Measurements from ENCODE around the gene TSTD1. TPM values are rescaled to one million over a fixed set of nuclear protein-coding genes. Genes with fewer than 3 reads are reported as not detected.
"Not testable (repeated sequence)": the region's sequence is repeated elsewhere in the genome, so short reads cannot be mapped to it uniquely, and the experiment has no call there.

Gene TSTD1
- polyA plus RNA-seq, 12 donors = 18.6 to 33.2 (median 23.2) TPM; not detected in 1

DNA sequence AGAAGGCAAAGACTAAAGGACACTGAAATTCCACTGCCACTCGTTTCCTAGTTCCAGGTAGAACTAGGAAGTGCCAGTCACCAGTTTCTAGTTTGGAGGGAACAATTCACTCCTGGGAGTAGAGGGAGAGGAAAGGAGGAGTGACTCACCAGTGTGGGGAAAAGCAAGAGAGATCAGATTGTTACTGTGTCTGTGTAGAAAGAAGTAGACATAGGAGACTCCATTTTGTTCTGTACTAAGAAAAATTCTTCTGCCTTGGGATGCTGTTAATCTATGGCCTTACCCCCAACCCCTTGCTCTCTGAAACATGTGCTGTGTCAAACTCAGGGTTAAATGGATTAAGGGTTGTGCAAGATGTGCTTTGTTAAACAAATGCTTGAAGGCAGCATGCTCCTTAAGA, 22.1 kb downstream of the TSTD1 start:
- not testable (repeated sequence) for DNase-seq

DNA sequence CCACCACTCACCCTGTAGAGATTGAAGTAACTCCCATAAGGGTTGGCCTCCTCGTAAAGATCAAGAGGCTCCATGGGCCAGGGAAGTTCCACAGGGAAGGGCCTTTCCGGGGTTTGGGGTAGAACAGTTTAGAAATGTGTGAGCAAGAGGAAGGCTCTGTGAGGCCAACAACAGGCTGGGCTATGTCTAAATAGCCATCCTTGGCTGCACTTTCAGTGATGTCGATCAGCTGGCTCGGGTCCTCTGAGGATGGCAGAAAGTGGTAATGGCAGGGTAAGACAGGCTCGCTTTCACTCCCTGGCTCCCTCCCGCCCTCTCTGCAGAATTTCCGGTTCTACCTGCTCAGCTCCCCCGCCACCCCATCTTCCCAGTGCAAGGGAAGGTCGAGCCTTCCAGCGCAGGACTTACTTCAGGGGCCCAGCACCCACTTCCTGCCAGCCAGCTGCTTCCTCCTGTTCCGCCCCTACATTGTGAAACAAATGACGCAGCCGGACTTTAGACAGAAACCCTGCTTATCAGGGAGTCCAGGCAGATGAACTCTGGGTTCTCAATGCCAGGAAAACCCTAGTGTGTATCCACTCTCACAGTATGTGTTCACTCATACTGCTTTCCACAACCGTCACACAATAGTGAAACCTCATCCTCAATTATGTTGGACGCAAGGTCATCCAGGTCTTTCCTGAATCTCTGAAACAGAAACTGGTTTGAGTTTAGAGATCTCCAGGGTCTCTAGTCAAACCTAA, 25.1 kb downstream of the TSTD1 start:
- peak; percentile 46 for DNase-seq

DNA sequence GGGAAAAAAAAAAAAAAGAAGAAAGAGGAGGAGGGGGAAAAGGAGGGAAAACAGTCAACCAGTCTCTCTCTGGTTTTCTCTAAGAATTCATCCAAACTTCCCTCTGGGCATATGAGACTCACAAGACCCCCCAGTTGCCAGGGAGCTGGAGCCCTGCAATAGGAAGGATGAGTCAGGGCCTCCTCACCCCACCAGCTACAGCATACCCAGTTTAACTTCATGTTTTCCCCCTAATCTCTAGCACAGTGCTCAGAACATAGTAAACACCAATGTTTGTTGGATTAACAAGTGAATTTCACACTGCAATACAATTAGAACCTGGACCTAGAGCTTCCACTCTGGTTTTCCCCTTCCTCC, 25.7 kb downstream of the TSTD1 start:
- no peak for DNase-seq

DNA sequence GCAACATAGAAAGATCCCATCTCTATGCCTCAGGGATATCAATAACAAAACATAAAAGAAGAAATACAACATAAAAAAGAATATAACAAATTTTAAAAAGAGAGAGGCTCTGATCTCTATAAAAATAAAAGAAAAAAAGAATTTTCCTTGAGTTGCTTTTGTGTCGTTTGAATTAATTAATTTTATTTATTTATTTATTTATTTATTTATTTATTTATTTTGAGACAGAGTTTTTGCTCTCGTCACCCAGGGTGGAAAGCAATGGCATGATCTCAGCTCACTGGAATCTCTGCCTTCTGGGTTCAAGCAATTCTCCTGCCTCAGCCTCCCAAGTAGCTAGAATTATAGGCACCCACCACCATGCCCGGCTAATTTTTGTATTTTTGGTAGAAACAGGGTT, 26.3 kb downstream of the TSTD1 start:
- DNase-seq = no peak

DNA sequence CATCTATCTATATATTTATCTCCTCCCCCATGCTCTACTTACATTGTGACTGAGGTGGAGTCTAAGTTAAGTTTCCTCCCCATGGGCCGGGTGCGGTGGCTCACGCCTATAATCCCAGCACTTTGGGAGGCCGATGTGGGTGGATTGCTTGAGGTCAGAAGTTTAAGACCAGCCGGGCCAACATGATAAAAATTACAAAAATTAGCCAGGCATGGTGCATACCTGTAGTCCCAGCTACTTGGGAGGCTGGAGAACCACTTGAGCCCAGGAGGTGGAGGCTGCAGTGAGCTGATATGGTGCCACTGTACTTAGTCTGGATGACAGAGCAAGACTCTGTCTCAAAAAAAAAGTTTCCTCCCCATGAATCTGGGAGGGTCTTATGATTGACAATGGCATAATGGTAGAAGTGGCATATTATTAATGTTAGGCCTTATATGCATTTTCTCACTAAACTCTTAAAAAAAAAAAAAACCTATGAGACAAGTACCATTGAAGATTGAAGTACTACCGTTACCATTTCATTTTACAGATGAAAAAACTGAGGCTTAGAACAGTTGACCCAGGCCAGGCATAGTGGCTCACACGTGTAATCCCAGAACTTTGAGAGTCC, 29.1 kb downstream of the TSTD1 start:
- DNase-seq = no peak

DNA sequence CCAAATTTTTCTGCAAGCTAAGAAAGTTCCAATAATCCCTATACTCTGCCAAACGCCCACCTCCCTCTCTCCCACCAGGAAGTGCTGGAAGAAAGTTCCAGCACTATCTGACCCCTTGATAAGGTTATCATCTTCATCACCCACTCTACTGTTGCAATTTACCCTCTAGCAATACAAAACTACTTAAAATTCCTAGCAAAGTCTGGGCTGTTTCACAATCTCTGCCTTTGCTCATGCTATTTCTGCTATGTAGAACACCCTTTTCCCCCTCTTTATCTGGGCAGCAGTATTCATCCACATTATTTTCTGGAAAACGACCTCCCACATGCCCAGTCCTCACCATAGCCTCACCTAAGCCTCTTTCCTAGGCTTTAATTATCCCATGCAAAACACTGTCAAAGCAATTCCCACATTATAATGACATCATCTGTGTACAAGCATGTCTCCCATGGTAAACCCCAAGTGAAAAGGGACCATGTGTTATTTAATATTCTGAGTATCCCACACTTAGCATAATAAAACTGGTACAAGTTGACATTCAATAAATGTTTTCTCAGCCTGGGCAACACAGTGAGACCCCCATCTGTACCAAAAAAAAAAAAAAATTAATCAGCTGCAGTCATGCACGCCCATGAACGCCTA, 29.8 kb downstream of the TSTD1 start:
- no peak for DNase-seq

DNA sequence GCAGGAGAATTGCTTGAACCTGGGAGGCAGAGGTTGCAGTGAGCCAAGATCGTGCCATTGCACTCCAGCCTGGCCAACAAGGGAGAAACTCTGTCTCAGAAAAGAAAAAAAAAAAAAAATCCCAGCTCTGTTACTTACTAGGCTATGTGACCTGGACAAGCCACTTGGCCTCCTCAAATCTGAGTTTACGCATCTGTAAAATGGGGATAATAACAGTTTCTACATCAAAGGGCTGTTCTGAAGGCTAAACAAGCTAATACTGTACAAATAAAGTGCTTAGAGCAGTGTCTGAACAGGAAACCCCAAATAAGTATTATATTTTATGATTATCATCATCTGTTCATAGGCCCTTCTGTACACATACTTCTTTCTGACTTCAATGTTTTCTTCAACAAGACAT, 31.4 kb downstream of the TSTD1 start:
- no peak for DNase-seq

DNA sequence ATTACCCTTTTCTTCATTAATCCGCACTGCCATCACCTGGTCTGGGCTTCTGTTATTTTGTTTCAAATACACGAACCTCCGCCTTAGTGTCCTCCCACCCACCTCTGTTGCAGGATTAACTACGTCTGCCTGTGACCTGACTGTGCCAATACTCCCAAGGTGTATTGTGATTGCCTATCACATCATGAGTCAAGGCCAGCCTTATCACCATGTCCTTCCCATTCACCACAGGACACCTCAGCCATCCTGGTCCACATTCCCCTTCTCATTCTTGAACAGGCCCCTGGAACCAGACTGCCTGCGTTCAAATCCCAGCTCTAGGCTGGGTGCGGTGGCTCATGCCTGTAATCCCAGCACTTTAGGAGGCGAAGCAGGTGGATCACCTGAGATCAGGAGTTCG, 32.2 kb downstream of the TSTD1 start:
- no peak for DNase-seq

DNA sequence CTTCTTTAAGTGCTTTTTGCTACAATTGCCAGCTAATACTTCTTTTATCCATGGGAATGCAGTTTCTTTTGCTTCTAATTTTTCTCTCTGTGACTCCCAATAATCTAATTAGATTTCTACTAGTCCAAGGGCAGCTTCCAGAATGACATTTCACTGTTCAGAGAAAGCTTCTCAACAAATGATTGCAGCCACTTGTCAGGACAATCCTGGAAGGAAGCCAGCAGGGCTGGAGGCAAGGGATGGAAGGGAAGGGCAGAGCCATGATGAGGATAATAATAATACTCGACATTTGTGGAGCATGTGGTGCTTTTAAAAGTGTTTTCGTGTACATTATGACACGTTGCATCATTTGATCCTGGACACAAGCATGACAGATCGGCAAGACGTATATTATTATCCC, 37.2 kb downstream of the TSTD1 start:
- DNase-seq = no peak

DNA sequence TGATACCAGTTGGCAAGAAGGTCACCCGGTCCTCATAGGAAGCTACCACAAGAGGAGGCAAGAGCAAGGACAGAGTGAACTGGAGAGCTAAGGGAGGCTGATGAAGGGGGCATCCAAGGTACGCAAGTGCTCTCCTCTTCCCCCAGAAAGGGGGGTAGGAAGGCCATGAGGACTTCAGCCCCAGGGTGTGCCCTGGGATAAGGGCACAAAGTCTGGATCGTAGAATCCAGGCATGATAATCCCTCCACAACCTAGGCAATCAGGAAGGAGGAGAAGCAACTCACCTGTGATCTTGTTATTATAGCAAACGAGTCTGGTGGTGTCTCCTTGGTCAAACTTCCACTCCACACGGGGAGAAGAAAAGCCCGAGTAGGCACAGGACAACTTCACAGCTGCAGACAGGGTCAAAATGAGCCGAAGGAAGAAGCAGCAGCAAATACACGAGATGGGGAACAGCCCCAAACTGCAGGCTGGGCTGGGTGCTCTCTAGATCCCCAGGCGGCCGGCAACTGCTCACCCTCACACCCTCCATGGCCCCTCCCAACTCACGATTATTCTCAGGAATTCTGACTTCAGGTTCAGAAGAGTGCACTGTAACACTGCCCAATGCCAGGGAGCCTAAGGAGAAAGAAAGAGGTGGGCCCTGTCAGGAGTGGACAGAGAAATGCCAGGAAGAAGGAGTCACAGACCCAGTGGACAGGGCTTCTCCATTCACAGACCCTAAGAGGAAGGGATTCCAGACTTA, 37.9 kb downstream of the TSTD1 start:
- no peak for DNase-seq

DNA sequence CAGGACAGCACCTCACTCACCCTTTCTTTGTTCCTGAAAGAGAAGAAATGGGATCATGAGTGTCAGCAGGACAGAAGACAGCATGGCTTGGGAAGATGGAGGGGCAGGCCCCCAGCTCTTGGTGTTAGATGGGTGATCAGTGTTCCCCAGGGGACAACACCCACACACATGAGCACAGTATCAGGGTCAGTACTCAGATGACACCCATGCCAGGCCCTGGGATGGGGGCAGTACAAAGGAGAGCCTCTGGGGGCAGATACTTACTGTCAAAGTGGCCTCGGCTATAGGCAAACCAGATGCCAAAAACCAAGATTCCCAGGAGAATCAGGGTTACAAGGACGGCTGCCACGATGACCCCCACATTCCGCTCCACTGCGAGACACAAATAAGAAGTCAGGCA, 39.4 kb downstream of the TSTD1 start:
- no peak for DNase-seq

DNA sequence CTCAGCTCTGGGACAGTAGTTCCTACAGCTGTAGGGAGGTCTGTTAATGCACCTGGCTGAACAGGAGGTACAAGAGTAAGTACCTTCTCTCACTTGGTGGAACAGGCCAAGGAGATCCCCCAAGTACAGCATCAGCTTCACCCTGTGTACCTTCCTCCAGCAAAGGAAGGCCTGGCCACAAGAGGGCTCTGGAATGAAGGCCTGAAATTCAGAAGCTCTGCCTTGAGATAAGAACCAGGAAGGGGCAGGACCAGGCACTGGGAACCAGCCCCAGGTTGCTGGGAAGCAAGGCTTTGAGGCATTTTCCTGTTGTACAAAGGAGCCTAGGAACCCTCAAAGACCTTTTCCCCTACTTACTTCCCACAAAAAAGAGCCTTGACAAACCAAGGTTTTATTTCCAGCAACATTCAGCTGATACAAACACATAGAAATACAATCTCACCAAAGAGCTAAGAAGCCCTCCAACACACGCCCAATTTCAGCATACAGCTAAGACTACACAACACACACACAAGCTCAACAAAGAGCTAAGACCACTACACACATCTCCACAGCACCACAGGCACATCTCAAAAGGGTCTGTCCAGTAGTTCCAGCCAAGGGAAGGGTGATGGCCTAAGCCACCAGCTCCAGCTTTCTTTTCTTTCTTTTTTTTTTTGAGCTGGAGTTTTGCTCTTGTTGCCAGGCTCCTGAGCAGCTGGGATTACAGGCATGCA, 41.3 kb downstream of the TSTD1 start:
- no peak for DNase-seq

DNA sequence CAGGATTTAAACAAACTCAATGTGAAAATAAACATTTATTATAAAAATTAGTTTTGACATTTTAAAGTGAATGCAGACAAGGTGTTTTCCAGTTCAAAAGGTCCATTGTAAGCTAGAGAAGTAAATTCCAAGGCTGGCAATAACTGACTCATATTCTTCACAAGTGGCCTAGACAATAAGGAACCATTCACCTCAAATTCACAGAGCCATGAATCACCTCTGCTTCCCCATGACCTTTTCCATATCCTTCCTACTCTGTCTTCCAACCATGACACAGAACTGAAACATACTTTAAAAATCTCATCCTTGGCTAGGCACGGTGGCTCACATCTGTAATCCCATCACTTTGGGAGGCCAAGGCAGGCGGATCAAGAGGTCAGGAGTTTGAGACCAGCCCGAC, 42.6 kb downstream of the TSTD1 start:
- DNase-seq = no peak

DNA sequence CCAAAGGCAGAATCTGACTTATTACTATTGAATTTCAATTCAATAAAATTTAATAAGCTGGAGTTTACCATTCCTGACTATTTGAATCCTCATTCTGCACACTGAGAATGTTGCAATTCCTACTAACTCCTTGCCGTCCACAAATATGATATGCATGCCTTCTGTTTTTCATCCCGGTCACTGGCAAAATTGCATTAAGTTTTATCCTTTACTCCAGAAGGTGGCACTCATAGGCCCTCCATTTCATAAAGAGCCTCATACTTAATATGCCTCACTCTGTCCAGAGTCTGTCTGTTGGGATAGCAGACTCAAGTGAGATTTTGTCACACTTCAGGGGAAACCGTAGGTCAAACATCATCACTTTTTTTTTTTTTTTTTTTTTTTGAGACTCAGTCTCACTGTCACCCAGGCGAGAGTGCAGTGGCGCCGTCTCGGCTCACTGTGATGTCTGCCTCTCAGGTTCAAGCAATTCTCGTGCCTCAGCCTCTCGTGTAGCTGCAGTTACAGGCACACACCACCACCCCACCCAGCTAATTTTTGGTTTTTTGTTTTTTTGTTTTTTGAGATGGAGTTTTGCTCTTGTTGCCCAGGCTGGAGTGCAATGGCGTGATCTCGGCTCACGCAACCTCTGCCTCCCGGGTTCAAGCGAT, 45.1 kb downstream of the TSTD1 start:
- peak; percentile 41 for DNase-seq

DNA sequence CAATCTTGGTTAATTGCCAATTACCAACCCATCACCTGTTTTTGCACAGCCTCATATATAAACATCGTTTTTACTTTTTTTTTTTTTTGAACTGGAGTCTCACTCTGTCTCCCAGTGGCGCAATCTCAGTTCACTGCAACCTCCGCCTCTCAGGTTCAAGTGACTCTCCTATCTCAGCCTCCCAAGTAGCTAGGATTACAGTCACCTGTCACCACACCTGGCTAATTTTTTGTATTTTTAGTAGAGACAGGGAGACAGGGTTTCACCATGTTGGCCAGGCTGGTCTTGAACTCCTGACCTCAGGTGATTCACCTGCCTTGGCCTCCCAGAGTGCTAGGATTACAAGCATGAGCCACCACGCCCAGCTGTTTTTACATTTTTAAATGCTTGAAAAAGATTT, 46.7 kb downstream of the TSTD1 start:
- DNase-seq = not testable (repeated sequence)

Other genes starting within 250 kb of the TSTD1 start
- gene LY9, start 242.8 kb downstream of the TSTD1 start, polyA plus RNA-seq (ENCODE audit: insufficient read length in 12 of 12) = 1 to 10 TPM in 1 of 12 donors, under 1 TPM in 8, not detected in 3; 0.08 to 1.4 (median 0.30) TPM
- gene CD244, start 176.1 kb downstream of the TSTD1 start, polyA plus RNA-seq (ENCODE audit: insufficient read length in 12 of 12) = 1 to 10 TPM in 3 of 12 donors, under 1 TPM in 6, not detected in 3; 0.09 to 5.6 (median 0.36) TPM
- gene ITLN1, start 153.8 kb downstream of the TSTD1 start, polyA plus RNA-seq (ENCODE audit: insufficient read length in 12 of 12) = 10 to 100 TPM in 1 of 12 donors, 1 to 10 TPM in 1, under 1 TPM in 6, not detected in 4; 0.16 to 29.3 (median 0.35) TPM
- under 1 TPM in 1 of 12 donors, not detected in 11; 0.36 TPM for gene ITLN2, start 84.2 kb downstream of the TSTD1 start, polyA plus RNA-seq (ENCODE audit: insufficient read length in 12 of 12)
- 10 to 100 TPM in 11 of 12 donors, not detected in 1; 11.5 to 40.4 (median 16.3) TPM for gene F11R, start 17.8 kb downstream of the TSTD1 start, polyA plus RNA-seq (ENCODE audit: insufficient read length in 12 of 12)
- 10 to 100 TPM in 11 of 12 donors, not detected in 1; 24.8 to 51.5 (median 33.4) TPM for gene USF1, start 7.0 kb upstream of the TSTD1 start, polyA plus RNA-seq (ENCODE audit: insufficient read length in 12 of 12)
- 10 to 100 TPM in 1 of 12 donors, 1 to 10 TPM in 10, not detected in 1; 1.8 to 12.9 (median 2.9) TPM for gene ARHGAP30, start 30.9 kb upstream of the TSTD1 start, polyA plus RNA-seq (ENCODE audit: insufficient read length in 12 of 12)
- gene NECTIN4, start 50.6 kb upstream of the TSTD1 start, polyA plus RNA-seq (ENCODE audit: insufficient read length in 12 of 12) = 10 to 100 TPM in 2 of 12 donors, 1 to 10 TPM in 1, under 1 TPM in 5, not detected in 4; 0.04 to 28.3 (median 0.19) TPM
- 1 to 10 TPM in 4 of 12 donors, under 1 TPM in 5, not detected in 3; 0.32 to 1.7 (median 0.73) TPM for gene KLHDC9, start 59.4 kb upstream of the TSTD1 start, polyA plus RNA-seq (ENCODE audit: insufficient read length in 12 of 12)
- gene PFDN2, start 79.1 kb upstream of the TSTD1 start, polyA plus RNA-seq (ENCODE audit: insufficient read length in 12 of 12) = 10 to 100 TPM in 11 of 12 donors, not detected in 1; 51.9 to 78.1 (median 63.6) TPM
- gene NIT1, start 79.1 kb upstream of the TSTD1 start, polyA plus RNA-seq (ENCODE audit: insufficient read length in 12 of 12) = 10 to 100 TPM in 11 of 12 donors, not detected in 1; 25.2 to 35.4 (median 30.8) TPM
- gene DEDD, start 93.7 kb upstream of the TSTD1 start, polyA plus RNA-seq (ENCODE audit: insufficient read length in 12 of 12) = 10 to 100 TPM in 11 of 12 donors, not detected in 1; 36.3 to 54.8 (median 45.0) TPM
- gene UFC1, start 115.0 kb upstream of the TSTD1 start, polyA plus RNA-seq (ENCODE audit: insufficient read length in 12 of 12) = 100 to 1,000 TPM in 8 of 12 donors, 10 to 100 TPM in 3, not detected in 1; 90.7 to 129 (median 108) TPM
- 10 to 100 TPM in 11 of 12 donors, not detected in 1; 20.4 to 33.1 (median 29.1) TPM for gene USP21, start 120.5 kb upstream of the TSTD1 start, polyA plus RNA-seq (ENCODE audit: insufficient read length in 12 of 12)
- gene PPOX, start 127.5 kb upstream of the TSTD1 start, polyA plus RNA-seq (ENCODE audit: insufficient read length in 12 of 12) = 10 to 100 TPM in 11 of 12 donors, not detected in 1; 14.1 to 38.7 (median 23.6) TPM
- 10 to 100 TPM in 11 of 12 donors, not detected in 1; 18.8 to 41.2 (median 24.5) TPM for gene B4GALT3, start 138.5 kb upstream of the TSTD1 start, polyA plus RNA-seq (ENCODE audit: insufficient read length in 12 of 12)
- gene ADAMTS4, start 160.1 kb upstream of the TSTD1 start, polyA plus RNA-seq (ENCODE audit: insufficient read length in 12 of 12) = 10 to 100 TPM in 8 of 12 donors, 1 to 10 TPM in 3, not detected in 1; 7.2 to 14.7 (median 10.8) TPM
- gene NDUFS2, start 163.4 kb upstream of the TSTD1 start, polyA plus RNA-seq (ENCODE audit: insufficient read length in 12 of 12) = 100 to 1,000 TPM in 10 of 12 donors, 10 to 100 TPM in 1, not detected in 1; 92.6 to 165 (median 136) TPM
- gene FCER1G, start 176.3 kb upstream of the TSTD1 start, polyA plus RNA-seq (ENCODE audit: insufficient read length in 12 of 12) = 10 to 100 TPM in 10 of 12 donors, not detected in 2; 12.5 to 37.0 (median 18.9) TPM
- gene APOA2, start 184.7 kb upstream of the TSTD1 start, polyA plus RNA-seq (ENCODE audit: insufficient read length in 12 of 12) = 10 to 100 TPM in 1 of 12 donors, 1 to 10 TPM in 6, under 1 TPM in 2, not detected in 3; 0.57 to 57.1 (median 1.4) TPM
- 10 to 100 TPM in 4 of 12 donors, 1 to 10 TPM in 7, not detected in 1; 7.2 to 40.3 (median 9.4) TPM for gene TOMM40L, start 187.1 kb upstream of the TSTD1 start, polyA plus RNA-seq (ENCODE audit: insufficient read length in 12 of 12)
- gene NR1I3, start 199.2 kb upstream of the TSTD1 start, polyA plus RNA-seq (ENCODE audit: insufficient read length in 12 of 12) = 1 to 10 TPM in 5 of 12 donors, under 1 TPM in 5, not detected in 2; 0.40 to 2.1 (median 1.1) TPM
- gene PCP4L1, start 219.8 kb upstream of the TSTD1 start, polyA plus RNA-seq (ENCODE audit: insufficient read length in 12 of 12) = 1 to 10 TPM in 1 of 12 donors, under 1 TPM in 8, not detected in 3; 0.14 to 1.0 (median 0.38) TPM

All from muscle of arm (tissue), 12 donors.